GM12865 (cell line): ENCODE data around the gene PAFAH1B2.

Experiments
- DNase-seq: peaks from one replicate; pipeline ENCODE4 v3.0.0; 2010; ENCODE audit warnings: low read depth
- H3K4me3 ChIP-seq: 2 replicates; pipeline ENCODE4 v1.5.1; 2011; ENCODE audit warnings: mild to moderate bottlenecking, low read depth, low read length, control low read depth
- CTCF ChIP-seq: IDR thresholded peaks from 2 replicates; pipeline ENCODE4 v1.5.1; 2011; ENCODE audit warnings: low read length, control low read depth, low read depth, inconsistent platforms; ENCODE audit not compliant: insufficient read depth; ENCODE audit errors: missing control alignments

Gene PAFAH1B2

GRCh38 chr11:117159892-117160291, 15.8 kb downstream of the PAFAH1B2 start:
- TF ChIP-seq CTCF: no peak
- no peak overlapping the region for H3K4me3 ChIP-seq
- DNase-seq: no peak

DNA sequence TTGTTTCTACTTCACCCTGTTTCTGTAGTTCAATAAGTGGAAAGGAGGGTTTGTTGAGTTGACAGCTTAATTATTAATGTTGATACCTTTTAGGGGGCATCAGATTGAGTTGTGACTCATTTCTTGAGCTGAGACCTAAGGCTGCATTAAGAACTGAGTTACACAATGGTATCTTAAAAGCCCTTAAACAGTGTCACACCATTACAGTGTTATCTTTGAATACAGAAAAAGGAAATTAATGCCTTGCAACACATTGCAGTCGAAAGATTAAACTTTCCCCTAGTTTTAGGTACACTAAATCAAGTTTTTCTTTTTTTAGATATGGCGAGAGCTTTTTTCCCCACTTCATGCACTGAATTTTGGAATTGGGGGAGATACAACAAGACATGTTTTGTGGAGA, 16.7 kb downstream of the PAFAH1B2 start:
- TF ChIP-seq CTCF: no peak
- no peak for DNase-seq
- H3K4me3 ChIP-seq: no peak overlapping the region

DNA sequence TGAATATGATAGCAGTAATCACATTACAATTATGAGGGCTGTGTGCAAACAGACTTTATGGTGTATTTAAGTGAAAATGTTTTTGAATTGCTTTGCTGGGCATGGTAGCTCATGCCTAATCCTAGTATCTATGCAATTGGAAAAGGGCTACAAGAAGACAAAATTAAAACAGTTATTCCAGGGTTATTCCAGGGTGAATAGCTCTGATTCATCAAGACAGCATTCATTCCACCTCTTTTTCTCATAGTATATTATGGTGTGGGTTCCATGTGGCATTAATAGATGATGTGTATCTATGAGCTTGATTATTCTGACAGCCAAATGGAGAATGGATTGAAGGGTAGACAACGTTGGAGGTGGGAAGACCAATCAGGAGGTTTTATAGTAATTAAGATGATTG, 22.4 kb downstream of the PAFAH1B2 start:
- no peak for TF ChIP-seq CTCF
- no peak overlapping the region for H3K4me3 ChIP-seq
- no peak for DNase-seq

DNA sequence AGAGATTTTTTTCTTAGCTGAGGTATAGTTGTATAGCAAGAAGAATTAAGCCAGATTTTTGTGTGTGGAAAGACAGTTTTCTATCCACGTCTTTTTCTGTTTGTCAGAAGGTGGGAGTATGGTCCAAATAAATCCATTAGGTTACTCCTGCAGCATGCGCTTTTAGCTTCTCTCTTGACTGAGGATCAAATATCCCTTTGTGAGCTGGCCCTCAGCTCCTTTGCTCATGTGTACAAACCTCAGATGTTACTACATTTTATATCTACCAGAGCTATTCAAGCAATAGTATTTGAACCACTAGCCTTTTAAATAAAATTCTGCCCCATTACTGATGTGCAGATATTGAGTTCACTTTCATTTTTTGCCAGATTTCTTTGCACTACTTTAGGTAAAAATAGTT, 25.6 kb downstream of the PAFAH1B2 start:
- no peak for TF ChIP-seq CTCF
- DNase-seq: no peak
- H3K4me3 ChIP-seq: no peak overlapping the region

DNA sequence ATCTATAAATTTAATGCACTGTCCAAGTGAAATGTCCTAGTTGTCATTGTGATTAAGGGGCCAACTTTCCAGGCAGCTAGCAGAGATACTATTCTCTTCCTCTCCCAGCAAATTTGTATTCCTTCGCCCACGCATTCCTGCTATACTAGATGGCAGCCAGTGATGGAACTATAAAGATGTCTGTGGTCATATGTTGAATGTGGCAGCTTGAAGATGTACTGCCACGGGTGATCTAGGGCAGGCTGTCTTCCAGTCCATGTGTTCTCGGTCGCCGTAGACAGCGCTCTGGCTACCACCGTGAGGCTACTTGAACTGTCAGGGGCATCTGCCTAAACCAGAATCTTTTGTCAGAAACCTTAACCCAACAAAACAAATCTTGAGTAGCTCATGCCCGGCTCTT, 26.1 kb downstream of the PAFAH1B2 start:
- no peak overlapping the region for H3K4me3 ChIP-seq
- no peak for DNase-seq
- TF ChIP-seq CTCF: no peak

GRCh38 chr11:117171007-117171403, 26.9 kb downstream of the PAFAH1B2 start:
- no peak for TF ChIP-seq CTCF
- H3K4me3 ChIP-seq: no peak overlapping the region
- DNase-seq: no peak

- no peak for TF ChIP-seq CTCF
- DNase-seq: no peak
- no peak overlapping the region for H3K4me3 ChIP-seq
These were observed 27.4 kb downstream of the PAFAH1B2 start for GRCh38 chr11:117171404-117172061.
